Chondrocyte (in vitro differentiated cells): Measurements from ENCODE around the gene MYOF. TPM values are rescaled to one million over a fixed set of nuclear protein-coding genes. Genes with fewer than 3 reads are reported as not detected.

ENCODE experiments used
- DNase-seq: peaks from one replicate; pipeline ENCODE4 v3.0.0; 2021; ENCODE audit warnings: mixed read lengths, low spot score
- H3K27ac Mint-ChIP-seq: one replicate; pipeline ENCODE4 v1.8.0; 2021; ENCODE audit warnings: mild to moderate bottlenecking, moderate library complexity, mixed read lengths; ENCODE audit not compliant: unreplicated experiment
- H3K27me3 Mint-ChIP-seq: 2 replicates; pipeline ENCODE4 v1.8.0; 2021; ENCODE audit warnings: low read depth, mixed read lengths
- H3K36me3 Mint-ChIP-seq: 2 replicates; pipeline ENCODE4 v1.8.0; 2021; ENCODE audit warnings: low read depth, mixed read lengths
- H3K4me1 Mint-ChIP-seq: 2 replicates; pipeline ENCODE4 v1.8.0; 2021; ENCODE audit warnings: low read depth, mild to moderate bottlenecking, mixed read lengths
- H3K4me3 Mint-ChIP-seq: one replicate; pipeline ENCODE4 v1.8.0; 2021; ENCODE audit warnings: mild to moderate bottlenecking, moderate library complexity, mixed read lengths; ENCODE audit not compliant: unreplicated experiment
- H3K9me3 Mint-ChIP-seq: 2 replicates; pipeline ENCODE4 v1.8.0; 2021; ENCODE audit warnings: low read depth, mixed read lengths
- CTCF ChIP-seq: fragments of 200-600 bp; sonication (generic); IDR thresholded peaks from 2 replicates; pipeline ENCODE4 v1.5.0; 2021; ENCODE audit warnings: antibody characterized with exemption, mild to moderate bottlenecking, moderate library complexity
- total RNA-seq: library from RNA; stranded (reverse); gene quantifications from 3 replicates; pipeline ENCODE4 v1.2.1, GENCODE V29; 2021

Gene MYOF
- total RNA-seq, 1 donor from 2014 or later: 526 TPM

GRCh38 chr10:93503075-93503474 is 20.9 kb upstream of the MYOF start:
- DNase-seq: no peak
- Mint-ChIP-seq H3K4me1 (peaks cover 11% of the 10 kb centered on the region), H3K27ac (no peak overlapping the region), H3K4me3 (no peak overlapping the region), H3K9me3 (no peaks in the 10 kb centered on the region), H3K36me3 (no peaks in the 10 kb centered on the region), H3K27me3 (no peaks in the 10 kb centered on the region)
- TF ChIP-seq CTCF: no peak

GRCh38 chr10:93501650-93502049 is 19.5 kb upstream of the MYOF start:
- no peak overlapping the region for H3K27ac Mint-ChIP-seq
- no peaks in the 10 kb centered on the region for H3K9me3 Mint-ChIP-seq
- H3K36me3 Mint-ChIP-seq: no peaks in the 10 kb centered on the region
- no peak for TF ChIP-seq CTCF
- H3K27me3 Mint-ChIP-seq: no peaks in the 10 kb centered on the region
- no peak overlapping the region for H3K4me3 Mint-ChIP-seq
- DNase-seq: no peak
- H3K4me1 Mint-ChIP-seq: peaks cover 19% of the 10 kb centered on the region

- Mint-ChIP-seq H3K4me3 (peak overlapping the region; percentile 43), H3K27me3 (no peaks in the 10 kb centered on the region), H3K4me1 (peaks cover 25% of the 10 kb centered on the region), H3K9me3 (no peaks in the 10 kb centered on the region), H3K27ac (no peak overlapping the region), H3K36me3 (no peaks in the 10 kb centered on the region)
- TF ChIP-seq CTCF: no peak
- DNase-seq: no peak
These were observed 16.0 kb upstream of the MYOF start for GRCh38 chr10:93498166-93498565.

GRCh38 chr10:93496322-93497041 is 14.3 kb upstream of the MYOF start, which contains the start of gene CEP55:
CEP55 (plus strand) TSS chr10:93496612; CDS start chr10:93500052, 3,440 bp downstream.
- DNase-seq: peak; percentile 98
- Mint-ChIP-seq H3K36me3 (no peaks in the 10 kb centered on the region), H3K9me3 (no peaks in the 10 kb centered on the region), H3K27me3 (no peaks in the 10 kb centered on the region), H3K27ac (peak within 1 kb of the TSS; percentile 96), H3K4me3 (peak within 1 kb of the TSS; percentile 88), H3K4me1 (peaks cover 25% of the 10 kb centered on the region)
- no peak for TF ChIP-seq CTCF

- no peaks in the 10 kb centered on the region for H3K9me3 Mint-ChIP-seq
- no peak for TF ChIP-seq CTCF
- peak overlapping the region; percentile 96 for H3K27ac Mint-ChIP-seq
- H3K36me3 Mint-ChIP-seq: no peaks in the 10 kb centered on the region
- H3K4me1 Mint-ChIP-seq: peaks cover 25% of the 10 kb centered on the region
- H3K4me3 Mint-ChIP-seq: peak overlapping the region; percentile 88
- no peak for DNase-seq
- H3K27me3 Mint-ChIP-seq: no peaks in the 10 kb centered on the region
These were observed 13.7 kb upstream of the MYOF start for GRCh38 chr10:93495654-93496321.
